Activated CD4-positive, alpha-beta T cell treated with anti-CD3 and anti-CD28 coated beads for 36 hours (primary cell): ENCODE results near the gene POLD1. TPM values are rescaled to one million over a fixed set of nuclear protein-coding genes. Genes with fewer than 3 reads are reported as not detected.
"Not testable (repeated sequence)": the region's sequence is repeated elsewhere in the genome, so short reads cannot be mapped to it uniquely, and the experiment has no call there.

Experiments
- ATAC-seq: fragments of 200-7000 bp; cut with Tn5 transposase; one replicate; pipeline ENCODE4 v1.10.0; 2021; ENCODE audit warnings: mild to moderate bottlenecking, moderate library complexity
- CTCF ChIA-PET: fragments of 350-600 bp; sonication (Branson Sonifier 250); formaldehyde crosslinking; loops from one replicate; lab custom pipeline; 2021; ENCODE audit warnings: antibody characterized with exemption; lab: Charles Lee
- POLR2A ChIA-PET: fragments of 350-600 bp; sonication (Branson Sonifier 250); formaldehyde crosslinking; loops from one replicate; lab custom pipeline; 2021; ENCODE audit warnings: antibody characterized with exemption, inconsistent platforms; lab: Charles Lee
- DNase-seq: peaks from one replicate; pipeline ENCODE4 v3.0.0-alpha.2; 2020
- H3K27ac Mint-ChIP-seq: one replicate; pipeline ENCODE4 v1.8.0; 2021; ENCODE audit warnings: mixed read lengths
- H3K27me3 Mint-ChIP-seq: one replicate; pipeline ENCODE4 v1.8.0; 2021; ENCODE audit warnings: mixed read lengths
- H3K36me3 Mint-ChIP-seq: one replicate; pipeline ENCODE4 v1.8.0; 2021; ENCODE audit warnings: low read depth, mixed read lengths
- H3K4me1 Mint-ChIP-seq: one replicate; pipeline ENCODE4 v1.8.0; 2021; ENCODE audit warnings: mixed read lengths
- H3K4me3 Mint-ChIP-seq: one replicate; pipeline ENCODE4 v1.8.0; 2021; ENCODE audit warnings: mild to moderate bottlenecking, moderate library complexity, mixed read lengths
- H3K9me3 Mint-ChIP-seq: one replicate; pipeline ENCODE4 v1.8.0; 2021; ENCODE audit warnings: low read depth, mixed read lengths
- intact Hi-C, 2 experiments: fragments of 100-400 bp; cut with DNase I in 1 of 2; cut with micrococcal nuclease in 1 of 2; formaldehyde crosslinking; loops; one replicate each; pipeline versions ENCODE4 v1.14.2 to v1.15.1; 2022 to 2024; cut with DNase I, micrococcal nuclease
- total RNA-seq, 2 experiments: library from RNA; stranded (reverse); gene quantifications; one replicate each; pipeline ENCODE4 v1.2.3, GENCODE V29; 2021

The POLD1 gene
- total RNA-seq, 2 experiments from 2014 or later: 220 to 227 TPM

GRCh38 chr19:50380137-50380536 lies 4.0 kb upstream of the POLD1 start:
- ChIA-PET CTCF (no interaction called here), POLR2A (no interaction called here)
- Mint-ChIP-seq H3K36me3 (peaks cover 44% of the 10 kb centered on the region), H3K9me3 (no peaks in the 10 kb centered on the region), H3K27ac (no peak overlapping the region), H3K4me1 (peaks cover 28% of the 10 kb centered on the region), H3K4me3 (no peak overlapping the region), H3K27me3 (no peaks in the 10 kb centered on the region)
- no peak for ATAC-seq
- intact Hi-C loops: no loop called here
- DNase-seq: no peak

- peaks cover 32% of the 10 kb centered on the region for H3K4me1 Mint-ChIP-seq
- DNase-seq: no peak
- H3K4me3 Mint-ChIP-seq: no peak overlapping the region
- intact Hi-C loops: no loop called here
- ChIA-PET CTCF (interaction anchor here (1.1 kb wide), 1 partner anchor 23 kb away, joined by 3 read pairs; no protein-coding TSS in a partner anchor), POLR2A (no interaction called here)
- H3K9me3 Mint-ChIP-seq: no peaks in the 10 kb centered on the region
- peaks cover 45% of the 10 kb centered on the region for H3K36me3 Mint-ChIP-seq
- no peak overlapping the region for H3K27ac Mint-ChIP-seq
- no peaks in the 10 kb centered on the region for H3K27me3 Mint-ChIP-seq
- no peak for ATAC-seq
Observed at GRCh38 chr19:50380751-50381151, 3.4 kb upstream of the POLD1 start.

DNA sequence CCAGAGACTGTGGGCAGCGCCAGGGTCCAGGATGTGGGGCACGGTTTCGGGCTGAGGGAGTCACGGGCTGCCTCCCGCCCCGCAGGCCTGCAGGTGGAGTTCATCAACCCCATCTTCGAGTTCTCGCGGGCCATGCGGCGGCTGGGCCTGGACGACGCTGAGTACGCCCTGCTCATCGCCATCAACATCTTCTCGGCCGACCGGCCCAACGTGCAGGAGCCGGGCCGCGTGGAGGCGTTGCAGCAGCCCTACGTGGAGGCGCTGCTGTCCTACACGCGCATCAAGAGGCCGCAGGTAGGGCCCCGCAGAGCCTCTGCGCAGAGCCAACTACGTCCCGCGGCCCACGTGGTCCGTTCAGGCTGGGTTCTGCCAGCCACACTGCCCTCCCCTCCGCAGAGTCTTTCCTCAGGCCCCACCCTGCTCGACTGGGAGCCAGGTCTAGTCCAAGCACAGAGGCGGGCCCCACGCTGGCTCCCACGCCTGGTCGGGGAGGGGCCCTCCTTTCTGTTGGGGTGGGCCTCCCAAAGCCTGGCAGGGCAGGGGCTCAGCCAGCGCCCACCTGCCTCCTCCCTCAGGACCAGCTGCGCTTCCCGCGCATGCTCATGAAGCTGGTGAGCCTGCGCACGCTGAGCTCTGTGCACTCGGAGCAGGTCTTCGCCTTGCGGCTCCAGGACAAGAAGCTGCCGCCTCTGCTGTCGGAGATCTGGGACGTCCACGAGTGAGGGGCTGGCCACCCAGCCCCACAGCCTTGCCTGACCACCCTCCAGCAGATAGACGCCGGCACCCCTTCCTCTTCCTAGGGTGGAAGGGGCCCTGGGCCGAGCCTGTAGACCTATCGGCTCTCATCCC lies 2.0 kb upstream of the POLD1 start:
- Mint-ChIP-seq H3K36me3 (peaks cover 50% of the 10 kb centered on the region), H3K4me3 (no peak overlapping the region), H3K27me3 (no peaks in the 10 kb centered on the region), H3K27ac (no peak overlapping the region), H3K4me1 (peaks cover 28% of the 10 kb centered on the region), H3K9me3 (no peaks in the 10 kb centered on the region)
- intact Hi-C loops: no loop called here
- ATAC-seq (no peak), DNase-seq (no peak)
- CTCF ChIA-PET: no interaction called here
- POLR2A ChIA-PET: no interaction called here

DNA sequence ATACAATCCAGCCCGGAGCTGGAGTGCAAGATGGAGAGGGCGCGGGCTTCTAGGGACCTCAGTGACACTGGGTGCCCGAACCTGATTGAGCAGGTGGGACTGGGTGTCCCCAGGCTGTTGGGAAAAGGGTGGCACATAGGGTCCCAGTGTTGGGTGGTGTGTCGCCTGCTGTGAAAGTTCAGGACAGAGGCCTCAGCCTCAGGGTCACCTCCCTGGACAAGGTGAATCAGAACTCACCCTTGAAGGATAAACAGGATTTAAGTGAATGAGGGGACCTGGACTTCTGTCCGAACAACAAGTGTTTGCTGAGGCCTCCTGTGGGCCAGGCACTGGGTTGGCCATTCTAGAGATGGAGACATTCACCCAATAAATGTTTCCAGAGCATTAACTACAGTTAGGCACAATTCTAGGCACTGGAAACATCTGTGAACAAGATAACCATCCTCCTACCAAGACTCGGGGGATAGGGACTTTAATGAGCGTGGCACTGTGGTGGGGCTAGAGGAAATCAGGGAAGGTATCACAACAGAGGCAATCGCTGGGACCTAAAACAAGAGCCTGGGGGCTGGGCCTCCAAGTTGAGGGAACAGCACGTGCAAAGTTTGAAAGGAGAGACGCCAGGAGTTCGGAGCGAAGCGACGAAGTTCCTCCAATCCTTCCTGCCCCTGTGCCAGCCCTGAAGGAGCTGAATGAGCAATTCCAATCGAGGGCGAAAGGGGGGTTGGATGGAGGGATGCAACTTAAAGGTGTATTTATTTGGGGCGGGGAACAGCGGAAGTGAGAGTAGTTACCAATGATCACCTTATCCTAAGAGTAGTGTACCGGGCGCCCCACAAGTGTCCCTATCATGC lies 921 bp upstream of the POLD1 start:
- Mint-ChIP-seq H3K27me3 (no peaks in the 10 kb centered on the region), H3K9me3 (no peaks in the 10 kb centered on the region), H3K4me1 (peaks cover 27% of the 10 kb centered on the region), H3K27ac (peak overlapping the region; percentile 87), H3K4me3 (peak overlapping the region; percentile 99), H3K36me3 (peaks cover 51% of the 10 kb centered on the region)
- no peak for DNase-seq
- POLR2A ChIA-PET: interaction anchor here (0.6 to 1.3 kb wide), 3 partner anchors 9 to 200 kb away, joined by 3 to 4 read pairs (median 3); no protein-coding TSS in a partner anchor
- intact Hi-C loops: no loop called here
- no peak for ATAC-seq
- CTCF ChIA-PET: interaction anchor here (1.0 to 1.2 kb wide), 2 partner anchors 25 to 26 kb away, joined by 3 to 4 read pairs; no protein-coding TSS in a partner anchor

GRCh38 chr19:50384685-50385535 lies 763 bp downstream of the POLD1 start:
- CTCF ChIA-PET: interaction anchor here (0.6 to 1.2 kb wide), 6 partner anchors 16 to 1977 kb away, joined by 3 to 4 read pairs (median 3); no protein-coding TSS in a partner anchor
- H3K27ac Mint-ChIP-seq: peak overlapping the region; percentile 93
- H3K4me1 Mint-ChIP-seq: peaks cover 27% of the 10 kb centered on the region
- POLR2A ChIA-PET: interaction anchor here (0.5 to 1.3 kb wide), 7 partner anchors 9 to 392 kb away, joined by 3 to 6 read pairs (median 3); partner anchors contain the start of genes JOSD2 and NR1H2
- DNase-seq: no peak
- ATAC-seq: no peak
- no peaks in the 10 kb centered on the region for H3K9me3 Mint-ChIP-seq
- H3K36me3 Mint-ChIP-seq: peaks cover 38% of the 10 kb centered on the region
- intact Hi-C loops: loop anchor here (1.0 to 2.0 kb wide), 14 partner anchors 9 to 744 kb away; partner anchors contain the start of genes JOSD2 (in 2 of the 2), NR1H2 (in 2 of the 2), CTU1 (in 1 of the 2) and EMC10 (in 1 of the 2)
- H3K27me3 Mint-ChIP-seq: no peaks in the 10 kb centered on the region
- H3K4me3 Mint-ChIP-seq: peak overlapping the region; percentile 99

DNA sequence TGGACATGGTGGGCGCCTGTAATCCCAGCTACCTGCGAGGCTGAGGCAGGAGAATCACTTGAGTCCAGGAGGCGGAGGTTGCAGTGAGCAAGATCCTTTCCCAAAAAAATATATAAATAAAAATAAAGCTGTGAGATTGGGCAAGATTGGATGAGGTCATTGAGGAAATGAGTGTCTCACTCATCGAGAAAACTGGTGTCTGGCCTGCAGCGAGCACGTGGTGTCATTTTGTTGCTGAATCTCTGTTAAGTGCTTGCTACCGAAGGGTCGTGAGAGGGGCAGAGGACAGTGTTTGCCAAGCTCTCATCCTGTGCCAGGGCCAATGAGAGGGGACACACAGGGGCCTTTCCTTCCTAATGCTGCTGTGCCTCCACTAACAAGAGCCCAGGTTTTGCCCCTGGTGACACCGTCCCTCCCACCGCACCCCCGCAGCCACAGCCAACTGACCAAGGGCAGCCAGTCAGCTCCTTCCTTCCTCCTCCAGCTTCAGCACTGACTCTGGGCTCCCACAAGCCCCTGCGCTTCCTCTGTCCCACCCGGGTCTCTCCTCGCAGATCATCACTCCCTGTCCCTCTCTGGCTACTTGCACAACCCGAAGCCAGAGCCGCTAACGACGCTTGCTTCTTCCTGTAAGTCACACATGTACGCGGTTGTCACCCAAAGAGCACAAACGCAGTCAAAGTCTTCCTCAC lies 3.2 kb downstream of the POLD1 start:
- H3K36me3 Mint-ChIP-seq: peaks cover 38% of the 10 kb centered on the region
- H3K27ac Mint-ChIP-seq: no peak overlapping the region

DNA sequence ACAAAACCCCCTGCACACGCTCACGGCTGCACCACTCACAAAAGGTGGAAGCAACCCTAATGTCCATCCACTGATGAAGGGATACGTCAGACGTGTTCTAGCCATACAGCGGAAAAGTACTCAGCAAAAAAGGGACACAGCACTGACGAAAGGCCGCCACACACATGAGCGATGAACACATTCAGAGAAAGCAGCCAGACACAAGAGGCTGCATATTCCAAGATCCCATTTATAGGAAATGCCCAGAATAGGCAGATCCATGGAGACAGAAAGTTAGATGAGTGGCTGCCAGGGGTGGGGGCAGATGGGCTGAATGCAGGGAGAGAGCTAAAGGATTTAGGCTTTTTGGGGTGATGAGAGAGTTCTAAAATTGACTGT lies 3.7 kb downstream of the POLD1 start:
- intact Hi-C loops: no loop called here
- ChIA-PET POLR2A (interaction anchor here (0.5 to 0.7 kb wide), 2 partner anchors 13 to 391 kb away, joined by 3 to 5 read pairs; no protein-coding TSS in a partner anchor), CTCF (no interaction called here)
- no peak overlapping the region for H3K4me3 Mint-ChIP-seq
- no peak for ATAC-seq
- DNase-seq: no peak
- H3K27me3 Mint-ChIP-seq: no peaks in the 10 kb centered on the region
- no peaks in the 10 kb centered on the region for H3K9me3 Mint-ChIP-seq
- no peak overlapping the region for H3K27ac Mint-ChIP-seq
- H3K36me3 Mint-ChIP-seq: peaks cover 42% of the 10 kb centered on the region
- peaks cover 27% of the 10 kb centered on the region for H3K4me1 Mint-ChIP-seq

More for the DNA sequence above, 3.2 kb downstream of the POLD1 start:
- ATAC-seq (no peak), DNase-seq (no peak)
- Mint-ChIP-seq H3K4me1 (peaks cover 27% of the 10 kb centered on the region), H3K27me3 (no peaks in the 10 kb centered on the region), H3K4me3 (no peak overlapping the region), H3K9me3 (no peaks in the 10 kb centered on the region)
- ChIA-PET CTCF (interaction anchor here (0.8 to 1.0 kb wide), 2 partner anchors 34 to 251 kb away, joined by 3 read pairs; no protein-coding TSS in a partner anchor), POLR2A (interaction anchor here (0.5 kb wide), 1 partner anchor 392 kb away, joined by 5 read pairs; no protein-coding TSS in a partner anchor)
- intact Hi-C loops: no loop called here

DNA sequence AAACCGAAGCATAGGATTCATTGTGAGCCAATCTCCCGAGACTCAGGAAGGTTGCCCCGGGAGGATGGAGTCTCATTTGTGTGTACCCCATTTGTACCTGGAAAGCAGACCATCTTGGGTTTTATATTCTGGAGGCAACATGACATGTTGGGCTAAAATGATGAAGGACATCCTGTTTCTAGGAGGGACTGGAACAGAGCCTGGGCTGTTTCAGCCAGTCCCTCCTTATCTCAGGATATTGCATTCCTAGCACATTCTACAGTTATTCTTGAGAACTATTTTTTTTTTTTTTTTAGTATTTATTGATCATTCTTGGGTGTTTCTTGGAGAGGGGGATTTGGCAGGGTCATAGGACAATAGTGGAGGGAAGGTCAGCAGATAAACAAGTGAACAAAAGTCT lies 6.1 kb downstream of the POLD1 start:
- H3K36me3 Mint-ChIP-seq: peaks cover 44% of the 10 kb centered on the region
- ATAC-seq, intact Hi-C loops, H3K27ac Mint-ChIP-seq, H3K4me3 Mint-ChIP-seq, CTCF ChIA-PET, H3K9me3 Mint-ChIP-seq, DNase-seq, POLR2A ChIA-PET, H3K27me3 Mint-ChIP-seq, H3K4me1 Mint-ChIP-seq: not testable (repeated sequence)

- H3K27me3 Mint-ChIP-seq, H3K4me1 Mint-ChIP-seq, H3K9me3 Mint-ChIP-seq, DNase-seq, CTCF ChIA-PET, ATAC-seq, H3K4me3 Mint-ChIP-seq, intact Hi-C loops, H3K27ac Mint-ChIP-seq, POLR2A ChIA-PET: not testable (repeated sequence)
- peaks cover 44% of the 10 kb centered on the region for H3K36me3 Mint-ChIP-seq
Observed at GRCh38 chr19:50390952-50391351, 6.8 kb downstream of the POLD1 start.

- DNase-seq (no peak), ATAC-seq (no peak)
- peaks cover 36% of the 10 kb centered on the region for H3K36me3 Mint-ChIP-seq
- no peaks in the 10 kb centered on the region for H3K9me3 Mint-ChIP-seq
- peaks cover 2% of the 10 kb centered on the region for H3K4me1 Mint-ChIP-seq
- no peak overlapping the region for H3K4me3 Mint-ChIP-seq
- ChIA-PET POLR2A (no interaction called here), CTCF (no interaction called here)
- H3K27ac Mint-ChIP-seq: no peak overlapping the region
- intact Hi-C loops: no loop called here
- no peaks in the 10 kb centered on the region for H3K27me3 Mint-ChIP-seq
Observed at GRCh38 chr19:50392759-50393158, 8.6 kb downstream of the POLD1 start.
